Skin of body (tissue), 2 donors: Measurements from ENCODE around the gene PRDM10. TPM values are rescaled to one million over a fixed set of nuclear protein-coding genes. Genes with fewer than 3 reads are reported as not detected.
A peak's percentile ranks its signal among the peaks of the same experiment; 100 is the strongest.
"Not testable (repeated sequence)": the region's sequence is repeated elsewhere in the genome, so short reads cannot be mapped to it uniquely, and the experiment has no call there.

ENCODE experiments used
- DNase-seq: peaks from one replicate; lab custom pipeline; 2025; lab: John Stamatoyannopoulos, UW
- total RNA-seq: library from RNA; depleted of rRNA; stranded (reverse); fragments of >200 nt; gene quantifications from one replicate; pipeline ENCODE4 v1.2.3, GENCODE V29; 2014

Gene PRDM10
- total RNA-seq, 1 donor from 2014 or later: 5.7 TPM

- DNase-seq: no peak
Observed at GRCh38 chr11:129974672-129975071, 28.0 kb downstream of the PRDM10 start.

- DNase-seq: no peak
Observed at GRCh38 chr11:129974237-129974636, 28.4 kb downstream of the PRDM10 start.

- no peak for DNase-seq
Observed at GRCh38 chr11:129973809-129974208, 28.8 kb downstream of the PRDM10 start.

- no peak for DNase-seq
Observed at GRCh38 chr11:129973068-129973467, 29.6 kb downstream of the PRDM10 start.

- no peak for DNase-seq
Observed at GRCh38 chr11:129972611-129973010, 30.0 kb downstream of the PRDM10 start.

- not testable (repeated sequence) for DNase-seq
Observed at GRCh38 chr11:129971856-129972255, 30.8 kb downstream of the PRDM10 start.

- DNase-seq: peak; percentile 35
Observed at GRCh38 chr11:129969920-129970319, 32.7 kb downstream of the PRDM10 start.

GRCh38 chr11:129968591-129969419, 33.8 kb downstream of the PRDM10 start:
- no peak for DNase-seq

GRCh38 chr11:129967996-129968395, 34.6 kb downstream of the PRDM10 start:
- no peak for DNase-seq

GRCh38 chr11:129965248-129965647, 37.4 kb downstream of the PRDM10 start:
- DNase-seq: no peak

- no peak for DNase-seq
Observed at GRCh38 chr11:129960216-129961214, 42.1 kb downstream of the PRDM10 start.

GRCh38 chr11:129959687-129960086, 42.9 kb downstream of the PRDM10 start:
- no peak for DNase-seq

- DNase-seq: no peak
Observed at GRCh38 chr11:129955282-129955681, 47.4 kb downstream of the PRDM10 start.

GRCh38 chr11:129954703-129955102, 47.9 kb downstream of the PRDM10 start:
- DNase-seq: not testable (repeated sequence)

- no peak for DNase-seq
Observed at GRCh38 chr11:129951866-129952262, 50.8 kb downstream of the PRDM10 start.

GRCh38 chr11:129951201-129951865, 51.3 kb downstream of the PRDM10 start:
- DNase-seq: no peak

- DNase-seq: peak; percentile 27
Observed at GRCh38 chr11:129950101-129951091, 52.2 kb downstream of the PRDM10 start.

GRCh38 chr11:129948926-129949466, 53.6 kb downstream of the PRDM10 start:
- no peak for DNase-seq

- DNase-seq: no peak
Observed at GRCh38 chr11:129947474-129947873, 55.2 kb downstream of the PRDM10 start.

GRCh38 chr11:129946965-129947364, 55.7 kb downstream of the PRDM10 start:
- DNase-seq: no peak
